SIG-M5 (cell line): ENCODE measurements around the gene LRIG1.

Experiments
- DNase-seq: peaks from one replicate; lab custom pipeline; 2025; lab: John Stamatoyannopoulos, UW

The LRIG1 gene

GRCh38 chr3:66467996-66468735, 32.7 kb downstream of the LRIG1 start:
- no peak for DNase-seq

GRCh38 chr3:66466606-66467270, 34.1 kb downstream of the LRIG1 start:
- no peak for DNase-seq

GRCh38 chr3:66465587-66465986, 35.2 kb downstream of the LRIG1 start:
- DNase-seq: no peak

- no peak for DNase-seq
Observed at GRCh38 chr3:66465034-66465433, 35.8 kb downstream of the LRIG1 start.

- no peak for DNase-seq
Observed at GRCh38 chr3:66464512-66464894, 36.3 kb downstream of the LRIG1 start.

- no peak for DNase-seq
Observed at GRCh38 chr3:66463730-66464511, 36.9 kb downstream of the LRIG1 start.

GRCh38 chr3:66463054-66463631, 37.7 kb downstream of the LRIG1 start:
- no peak for DNase-seq

GRCh38 chr3:66457252-66457651, 43.6 kb downstream of the LRIG1 start:
- no peak for DNase-seq

GRCh38 chr3:66456711-66457173, 44.1 kb downstream of the LRIG1 start:
- no peak for DNase-seq

- DNase-seq: no peak
Observed at GRCh38 chr3:66454464-66454859, 46.4 kb downstream of the LRIG1 start.

- DNase-seq: no peak
Observed at GRCh38 chr3:66453651-66454463, 47.0 kb downstream of the LRIG1 start.

- DNase-seq: no peak
Observed at GRCh38 chr3:66452303-66453011, 48.4 kb downstream of the LRIG1 start.

- DNase-seq: no peak
Observed at GRCh38 chr3:66451766-66452165, 49.1 kb downstream of the LRIG1 start.

- DNase-seq: no peak
Observed at GRCh38 chr3:66450390-66451022, 50.3 kb downstream of the LRIG1 start.

- no peak for DNase-seq
Observed at GRCh38 chr3:66449411-66449974, 51.3 kb downstream of the LRIG1 start.

GRCh38 chr3:66444146-66444644, 56.6 kb downstream of the LRIG1 start:
- DNase-seq: no peak

GRCh38 chr3:66443118-66443803, 57.6 kb downstream of the LRIG1 start:
- no peak for DNase-seq

- no peak for DNase-seq
Observed at GRCh38 chr3:66442254-66443117, 58.3 kb downstream of the LRIG1 start.
